ENCODE results near the gene NDUFB3.
"Not testable (repeated sequence)": the region's sequence is repeated elsewhere in the genome, so short reads cannot be mapped to it uniquely, and the experiment has no call there.

GRCh38 chr2:201117735-201118094, 45.9 kb downstream of the NDUFB3 start:
- TF ChIP-seq POLR2A, CTCF, POLR2AphosphoS5 (IDR thresholded peaks at IDR 0.05): not testable (repeated sequence)
